CD4-positive, alpha-beta T cell treated with Interleukin-15 for 1 hour (primary cell): ENCODE results near the gene ZNF621.
A peak's percentile ranks its signal among the peaks of the same experiment; 100 is the strongest.
"Not testable (repeated sequence)": the region's sequence is repeated elsewhere in the genome, so short reads cannot be mapped to it uniquely, and the experiment has no call there.

ENCODE experiments used
- DNase-seq: peaks from one replicate; pipeline ENCODE4 v3.0.0-alpha.2; 2020

The ZNF621 gene

GRCh38 chr3:40546816-40547215 is 22.1 kb downstream of the ZNF621 start:
- DNase-seq = no peak

GRCh38 chr3:40550167-40550566 is 25.4 kb downstream of the ZNF621 start:
- no peak for DNase-seq

DNA sequence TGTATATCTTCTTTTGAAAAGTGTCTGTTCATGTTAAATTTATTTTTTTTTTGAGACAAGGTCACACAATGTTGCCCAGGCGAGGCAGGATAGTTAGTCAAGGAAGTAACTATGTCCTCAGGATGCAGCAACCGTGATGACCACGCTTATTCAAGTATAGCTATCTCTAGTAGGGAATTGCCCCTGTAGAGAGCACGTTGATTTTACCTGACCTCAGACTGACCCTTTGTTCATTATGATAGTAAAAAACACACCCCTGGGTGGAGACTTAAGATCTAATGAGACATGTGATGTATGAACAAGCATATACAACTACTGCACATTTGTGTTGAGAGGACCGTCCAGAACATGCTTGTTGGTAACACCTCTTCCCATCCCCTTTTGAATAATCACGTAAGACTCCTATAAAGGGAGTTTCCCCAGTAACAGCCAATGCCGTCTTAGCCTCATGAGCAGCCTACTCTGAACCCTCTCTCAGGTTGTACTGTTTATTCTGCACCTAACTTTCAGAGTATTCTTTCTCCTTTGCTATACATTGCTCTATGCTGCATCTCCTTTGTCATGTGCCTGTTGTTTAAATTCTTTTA is 32.9 kb downstream of the ZNF621 start:
- no peak for DNase-seq

DNA sequence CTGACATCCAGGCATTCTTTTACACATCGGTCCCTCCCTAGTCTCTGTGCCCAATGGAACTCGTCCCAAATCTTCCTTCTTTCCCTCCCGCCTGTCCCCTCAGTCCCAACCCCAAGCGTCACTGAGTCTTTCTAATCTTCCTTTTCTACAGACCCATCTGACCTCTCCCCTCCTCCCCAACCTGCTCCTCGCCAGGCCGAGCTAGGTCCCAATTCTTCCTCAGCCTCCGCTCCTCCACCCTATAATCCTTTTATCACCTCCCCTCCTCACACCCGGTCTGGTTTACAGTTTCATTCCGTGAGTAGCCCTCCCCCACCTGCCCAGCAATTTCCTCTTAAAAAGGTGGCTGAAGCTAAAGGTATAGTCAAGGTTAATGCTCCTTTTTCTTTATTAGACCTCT is 37.7 kb downstream of the ZNF621 start:
- DNase-seq = not testable (repeated sequence)

- DNase-seq = not testable (repeated sequence)
Observed at GRCh38 chr3:40565629-40566028, 40.9 kb downstream of the ZNF621 start.

DNA sequence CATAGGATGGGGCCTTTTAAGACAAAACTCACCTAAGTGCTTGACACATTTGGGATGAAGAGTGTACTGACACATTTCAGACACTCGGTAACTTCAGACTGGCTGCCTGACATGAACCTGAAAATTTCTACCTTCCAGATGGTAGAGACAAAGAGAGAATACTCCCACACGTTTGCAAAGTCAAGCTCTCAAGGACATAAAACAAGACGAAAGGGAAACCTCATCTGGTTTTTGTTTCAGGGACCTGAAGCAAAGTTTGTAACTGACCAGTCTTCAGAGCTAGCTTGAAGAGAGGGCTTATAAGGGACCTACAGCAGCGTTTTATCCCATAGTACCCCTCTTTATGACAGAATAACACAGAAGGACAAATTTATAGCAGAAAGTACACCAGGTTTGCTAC is 41.9 kb downstream of the ZNF621 start:
- DNase-seq = no peak

DNA sequence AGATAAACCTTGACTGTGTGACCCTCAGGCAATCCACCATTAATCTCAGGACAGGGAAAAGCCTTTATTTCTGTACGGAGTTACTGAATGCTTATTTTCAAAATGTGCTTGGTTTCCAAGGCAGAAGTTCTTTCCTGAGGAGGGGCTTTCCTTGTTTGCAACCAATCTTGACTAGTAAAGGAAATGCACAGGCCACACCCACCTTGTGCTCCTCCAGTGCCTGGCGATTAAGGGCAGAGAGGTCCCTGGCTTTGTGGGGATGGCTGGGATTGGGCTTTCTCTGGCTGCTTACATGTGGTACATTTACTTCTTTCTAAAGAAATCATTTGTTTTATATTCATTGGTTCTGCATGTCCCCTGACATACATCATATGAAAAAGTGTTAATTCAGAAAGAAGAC is 47.8 kb downstream of the ZNF621 start:
- DNase-seq = no peak

DNA sequence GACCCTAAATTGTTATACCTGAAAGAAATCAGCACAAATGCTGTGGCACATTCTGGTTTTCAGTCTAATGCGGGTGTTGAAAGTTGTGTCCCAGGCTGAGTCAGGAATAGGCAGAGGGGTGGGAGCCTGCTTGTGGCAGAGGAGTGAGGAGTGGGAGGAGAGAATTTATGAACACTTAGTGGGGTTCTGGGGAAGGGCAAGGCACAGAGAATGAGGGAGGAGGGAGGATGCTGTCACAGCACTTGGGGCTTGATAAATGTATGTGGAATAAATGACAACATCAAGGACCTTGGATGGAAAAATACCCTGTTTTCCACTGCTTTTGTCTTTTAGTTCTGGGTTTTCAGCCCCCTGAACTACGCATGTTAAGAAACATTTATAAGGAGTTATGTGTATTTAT is 49.3 kb downstream of the ZNF621 start:
- no peak for DNase-seq

GRCh38 chr3:40574661-40575060 is 49.9 kb downstream of the ZNF621 start:
- no peak for DNase-seq

DNA sequence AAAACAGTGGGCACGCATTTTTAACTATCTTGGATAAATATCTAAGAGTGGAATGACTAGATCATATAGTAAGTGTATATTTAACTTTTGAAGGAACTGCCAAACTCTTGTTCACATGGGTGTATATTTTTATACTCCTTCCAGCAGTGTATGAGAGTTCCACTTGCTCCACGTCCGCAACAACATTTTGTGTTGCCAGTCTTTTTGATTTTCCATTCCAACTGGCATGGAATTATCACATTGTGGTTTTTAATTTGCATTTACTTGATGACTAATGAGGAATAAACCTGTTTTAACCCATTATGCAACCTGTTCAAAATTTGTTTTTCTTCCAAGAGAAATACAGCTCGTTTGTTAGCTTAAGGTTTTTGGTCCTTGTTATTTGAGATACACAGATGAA is 51.6 kb downstream of the ZNF621 start:
- no peak for DNase-seq

DNA sequence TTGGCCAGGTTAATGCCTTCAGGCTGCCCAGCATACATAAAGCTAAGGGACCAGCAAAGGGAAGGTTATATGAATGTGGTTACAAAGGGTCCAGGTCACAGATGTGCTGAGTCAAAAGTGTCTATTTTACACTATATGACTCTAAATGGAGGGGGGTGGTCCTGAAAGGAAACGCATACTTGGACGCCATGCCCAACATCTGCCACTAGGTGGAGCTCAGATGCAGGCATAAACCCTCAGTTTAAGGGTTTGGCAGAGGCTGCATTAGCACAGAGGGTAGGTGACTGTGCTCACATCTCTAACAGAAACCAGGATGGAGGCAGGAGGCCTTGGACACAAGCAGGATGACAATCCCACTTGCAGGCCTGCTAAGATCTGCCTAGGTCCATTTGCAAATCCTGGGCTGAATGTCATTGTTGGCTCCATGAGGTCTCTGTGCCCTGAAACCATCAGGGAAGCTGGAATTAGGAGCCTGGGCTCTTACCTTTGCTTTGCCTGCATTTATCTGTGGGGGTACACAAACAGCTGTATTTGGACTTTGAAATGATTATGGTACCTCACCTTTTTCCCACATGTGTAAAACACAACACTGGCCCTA is 55.8 kb downstream of the ZNF621 start:
- peak; percentile 62 for DNase-seq

- DNase-seq = no peak
Observed at GRCh38 chr3:40581166-40581565, 56.4 kb downstream of the ZNF621 start.

GRCh38 chr3:40582401-40583027 is 57.8 kb downstream of the ZNF621 start:
- DNase-seq = no peak

GRCh38 chr3:40583691-40584090 is 58.9 kb downstream of the ZNF621 start:
- DNase-seq = no peak

GRCh38 chr3:40584625-40585189 is 59.9 kb downstream of the ZNF621 start:
- DNase-seq = peak; percentile 67

DNA sequence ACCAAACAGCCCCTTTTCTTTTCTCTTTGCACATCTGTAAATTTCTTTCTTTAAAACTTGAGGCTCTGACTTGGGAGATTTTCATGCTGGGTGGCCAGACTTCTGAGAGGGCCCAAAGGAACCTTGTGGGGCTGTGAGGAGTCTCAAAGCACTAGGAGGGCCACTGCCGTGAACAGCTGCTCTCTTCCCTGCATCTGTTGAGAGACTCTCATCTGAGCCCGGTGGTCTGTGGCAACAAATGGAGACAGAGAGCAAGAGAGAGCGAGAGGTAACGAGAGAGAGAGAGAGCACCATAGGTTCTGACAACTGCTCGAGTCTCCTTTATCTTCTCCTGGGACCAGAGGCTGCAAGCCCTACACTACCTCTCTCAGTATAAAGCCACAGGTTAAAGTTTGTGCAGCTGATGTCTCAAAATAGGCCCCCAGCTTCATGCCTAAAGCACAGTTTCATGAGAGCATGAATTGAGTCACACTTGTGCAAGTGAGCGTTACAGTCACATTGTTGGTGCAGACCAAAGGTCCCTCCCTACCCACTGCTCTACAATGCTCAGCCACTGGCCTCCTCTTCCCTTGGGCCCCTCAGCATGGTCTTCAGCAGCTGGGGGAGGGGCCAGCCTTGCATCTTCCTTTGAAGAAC is 60.7 kb downstream of the ZNF621 start:
- DNase-seq = no peak

- no peak for DNase-seq
Observed at GRCh38 chr3:40586901-40587300, 62.1 kb downstream of the ZNF621 start.

GRCh38 chr3:40588406-40588805 is 63.6 kb downstream of the ZNF621 start:
- no peak for DNase-seq
